HG02981 (cell line): ENCODE data around the gene MAP3K7.

ENCODE experiments used
- ATAC-seq: cut with Tn5 transposase; IDR thresholded peaks from one replicate; pipeline ENCODE4 v1.9.1; 2021; ENCODE audit warnings: mild to moderate bottlenecking, moderate library complexity; ENCODE audit not compliant: unreplicated experiment

The MAP3K7 gene

GRCh38 chr6:90533615-90534336 lies 53.1 kb downstream of the MAP3K7 start:
- no peak for ATAC-seq

- no peak for ATAC-seq
Measured at GRCh38 chr6:90530882-90531281, 56.0 kb downstream of the MAP3K7 start.

GRCh38 chr6:90525421-90525820 lies 61.5 kb downstream of the MAP3K7 start:
- ATAC-seq = no peak

GRCh38 chr6:90523779-90524310 lies 63.0 kb downstream of the MAP3K7 start:
- ATAC-seq = no peak

- no peak for ATAC-seq
Measured at GRCh38 chr6:90521955-90522354, 64.9 kb downstream of the MAP3K7 start.

GRCh38 chr6:90516074-90516660 lies 70.7 kb downstream of the MAP3K7 start:
- ATAC-seq = no peak

- no peak for ATAC-seq
Measured at GRCh38 chr6:90514496-90514895, 72.4 kb downstream of the MAP3K7 start.

GRCh38 chr6:90508753-90509152 lies 78.1 kb downstream of the MAP3K7 start:
- no peak for ATAC-seq

GRCh38 chr6:90502866-90503407 lies 83.9 kb downstream of the MAP3K7 start:
- ATAC-seq = peak; percentile 80

- no peak for ATAC-seq
Measured at GRCh38 chr6:90502381-90502780, 84.5 kb downstream of the MAP3K7 start.

GRCh38 chr6:90500458-90500857 lies 86.4 kb downstream of the MAP3K7 start:
- no peak for ATAC-seq

- ATAC-seq = no peak
Measured at GRCh38 chr6:90497411-90497810, 89.5 kb downstream of the MAP3K7 start.

- ATAC-seq = no peak
Measured at GRCh38 chr6:90496258-90497016, 90.4 kb downstream of the MAP3K7 start.

GRCh38 chr6:90495216-90495817 lies 91.6 kb downstream of the MAP3K7 start:
- no peak for ATAC-seq

GRCh38 chr6:90494067-90494780 lies 92.6 kb downstream of the MAP3K7 start:
- ATAC-seq = no peak

- no peak for ATAC-seq
Measured at GRCh38 chr6:90493332-90493731, 93.5 kb downstream of the MAP3K7 start.

- no peak for ATAC-seq
Measured at GRCh38 chr6:90492798-90493197, 94.1 kb downstream of the MAP3K7 start.

GRCh38 chr6:90492369-90492768 lies 94.5 kb downstream of the MAP3K7 start:
- ATAC-seq = no peak

GRCh38 chr6:90490030-90490716 lies 96.7 kb downstream of the MAP3K7 start:
- ATAC-seq = no peak

GRCh38 chr6:90488816-90489215 lies 98.1 kb downstream of the MAP3K7 start:
- ATAC-seq = no peak
